Ishikawa (cell line): ENCODE measurements around the gene SRPX2.

ENCODE experiments used
- CEBPB ChIP-seq: IDR thresholded peaks from 2 replicates; pipeline ENCODE4 v1.6.1; 2012
- EP300 ChIP-seq: IDR thresholded peaks from 2 replicates; pipeline ENCODE4 v1.6.1; 2012; ENCODE audit warnings: borderline replicate concordance
- FOXM1 ChIP-seq: IDR thresholded peaks from 2 replicates; pipeline ENCODE4 v1.6.1; 2012; ENCODE audit warnings: low read depth, borderline replicate concordance
- MAX ChIP-seq: IDR thresholded peaks from 2 replicates; pipeline ENCODE4 v1.6.1; 2012
- RAD21 ChIP-seq: IDR thresholded peaks from 2 replicates; pipeline ENCODE4 v1.6.1; 2012; ENCODE audit warnings: low read depth
- REST ChIP-seq: IDR thresholded peaks from 2 replicates; pipeline ENCODE4 v1.6.1; 2012; ENCODE audit warnings: low read depth, mild to moderate bottlenecking
- TAF1 ChIP-seq: IDR thresholded peaks from 2 replicates; pipeline ENCODE4 v1.6.1; 2012; ENCODE audit warnings: low read depth, mild to moderate bottlenecking
- TCF12 ChIP-seq: IDR thresholded peaks from 2 replicates; pipeline ENCODE4 v1.6.1; 2012; ENCODE audit warnings: low read depth
- TEAD4 ChIP-seq: IDR thresholded peaks from 2 replicates; pipeline ENCODE4 v1.6.1; 2012
- YY1 ChIP-seq: IDR thresholded peaks from 2 replicates; pipeline ENCODE4 v1.6.1; 2012; ENCODE audit warnings: low read depth
- ZBTB7A ChIP-seq: IDR thresholded peaks from 2 replicates; pipeline ENCODE4 v1.6.1; 2012; ENCODE audit warnings: low read depth

DNA sequence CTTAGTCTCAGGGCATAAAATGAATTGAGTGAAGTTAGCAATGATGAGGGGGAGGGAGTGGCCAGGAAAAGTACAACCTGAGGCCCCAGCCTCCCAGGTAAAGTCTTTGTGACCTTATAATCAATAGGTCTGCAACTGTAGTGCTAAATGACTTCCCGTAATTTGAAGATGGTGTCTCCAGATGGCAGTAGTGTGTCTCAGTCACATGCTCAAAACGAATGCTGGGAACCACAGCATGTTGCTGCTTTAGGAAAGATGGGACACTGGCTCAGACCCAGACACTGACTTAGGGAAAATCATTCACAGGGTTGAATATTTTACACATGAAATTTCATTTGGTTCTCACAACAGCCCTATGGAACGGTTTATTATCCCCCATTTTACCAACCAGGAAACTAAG, 10.3 kb downstream of the SRPX2 start:
- TF ChIP-seq YY1 (no peak), ZBTB7A (no peak), CEBPB (no peak), EP300 (no peak), REST (no peak), MAX (no peak), FOXM1 (no peak), TAF1 (no peak), TCF12 (no peak), TEAD4 (no peak), RAD21 (no peak)
